ENCODE data around the gene LRMDA.

LRMDA gene

DNA sequence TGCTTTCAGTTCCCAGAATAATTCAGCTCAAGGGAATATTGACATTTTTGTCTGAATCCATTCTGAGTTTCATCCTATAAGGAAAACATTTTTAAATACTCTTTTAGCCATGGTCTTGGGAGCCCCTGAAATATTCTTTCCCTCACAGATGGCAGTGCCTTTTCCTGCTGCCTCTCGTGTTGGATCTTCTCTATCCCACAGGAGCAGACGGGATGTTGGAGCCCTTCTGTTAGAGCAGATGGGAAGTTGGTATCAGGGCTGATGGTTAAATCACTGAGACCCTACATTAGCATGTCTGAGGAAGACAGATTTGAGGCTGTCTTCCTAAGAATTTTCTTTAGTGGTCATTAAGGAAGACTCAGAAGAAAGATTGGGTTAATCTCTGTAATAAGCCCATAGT lies 737.8 kb downstream of the LRMDA start:
- in situ Hi-C loops (cut with MboI; ENCODE audit: low sequenced_read_pairs) = no loop called here

DNA sequence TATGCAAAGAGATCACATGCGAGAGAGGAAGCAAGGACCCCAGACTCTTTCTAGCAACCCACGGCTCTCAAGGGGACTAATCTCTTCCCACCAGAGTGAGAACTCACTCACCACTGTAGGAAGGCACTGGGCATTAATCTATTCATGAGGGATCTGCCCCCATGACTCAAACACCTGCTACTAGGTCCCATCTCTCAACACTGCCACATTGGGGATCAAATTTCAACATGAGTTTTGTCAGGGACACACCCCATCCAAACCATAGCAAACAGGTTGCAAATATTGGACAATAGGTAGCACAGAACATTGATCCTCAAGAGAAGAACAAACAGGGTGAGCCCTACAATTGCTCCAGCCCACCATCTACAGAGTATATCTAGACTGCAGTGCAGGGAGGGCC lies 740.6 kb downstream of the LRMDA start:
- in situ Hi-C loops (cut with MboI; ENCODE audit: low sequenced_read_pairs) = no loop called here

DNA sequence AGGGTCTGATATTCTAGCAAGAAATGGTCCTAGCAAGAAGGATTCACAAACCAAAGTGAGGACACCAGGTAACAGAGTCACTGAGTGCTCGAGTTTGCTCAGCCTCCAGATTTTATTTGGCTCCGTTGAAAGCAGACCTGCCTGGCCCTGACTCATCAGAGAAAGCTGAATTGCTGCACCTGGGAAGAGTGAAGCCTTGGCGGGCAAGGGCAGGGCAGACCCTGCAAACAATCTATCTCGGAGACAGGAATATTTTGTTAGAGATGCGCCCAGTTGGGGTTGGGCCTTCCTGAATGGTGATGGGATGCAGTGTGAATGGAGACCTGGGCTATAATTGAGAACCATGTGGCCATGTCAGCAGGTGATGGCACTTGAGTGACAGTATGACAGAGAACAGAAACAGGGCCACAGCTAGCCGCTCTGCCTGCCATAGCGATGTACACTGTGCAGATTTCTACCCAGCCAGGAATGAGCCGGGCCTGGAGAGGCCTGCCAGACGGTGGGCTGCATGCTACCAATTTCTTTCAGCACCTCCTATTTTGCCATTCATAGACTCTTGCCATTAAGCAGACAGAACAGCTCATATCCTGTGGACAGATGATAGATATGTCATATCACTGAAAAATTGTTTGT lies 744.2 kb downstream of the LRMDA start:
- in situ Hi-C loops (cut with MboI; ENCODE audit: low sequenced_read_pairs) = no loop called here

DNA sequence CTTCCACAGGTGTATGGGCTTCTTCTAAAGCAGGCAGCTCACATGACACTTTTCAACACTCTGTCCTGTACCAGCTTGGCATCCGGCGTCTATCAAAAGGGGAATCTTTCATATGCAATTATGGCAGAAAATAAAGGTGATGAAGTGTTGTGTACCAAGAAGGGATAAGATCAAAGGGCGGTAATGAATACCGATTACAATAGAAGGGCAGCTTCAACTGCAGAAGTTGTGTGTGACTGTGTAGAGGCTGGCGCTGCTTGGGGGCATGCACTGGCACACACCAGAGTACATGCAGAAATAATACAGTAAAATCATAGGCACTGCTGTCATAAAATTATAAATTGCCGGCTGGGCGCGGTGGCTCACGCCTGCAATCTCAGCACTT lies 744.7 kb downstream of the LRMDA start:
- in situ Hi-C loops (cut with MboI; ENCODE audit: low sequenced_read_pairs) = no loop called here

DNA sequence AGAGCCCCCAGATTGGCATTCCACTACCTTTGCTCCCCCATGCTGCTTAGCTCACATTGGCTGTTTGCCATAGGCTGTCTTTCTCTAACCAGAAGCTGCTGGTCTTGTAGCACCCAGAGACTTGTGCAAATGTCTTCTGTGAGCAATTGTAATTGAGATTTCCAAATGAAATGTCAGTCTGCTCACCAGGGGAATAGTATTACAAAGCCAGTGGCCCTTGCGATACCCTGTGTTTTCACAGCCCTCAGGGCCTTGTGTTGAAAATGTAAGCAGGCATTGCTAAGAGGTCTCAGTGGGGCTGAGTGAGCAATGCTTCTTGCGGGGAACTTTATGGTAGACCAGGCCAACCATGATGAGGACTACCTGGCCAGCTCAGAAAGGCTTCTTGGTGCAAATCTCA lies 746.5 kb downstream of the LRMDA start:
- in situ Hi-C loops (cut with MboI; ENCODE audit: low sequenced_read_pairs) = no loop called here

DNA sequence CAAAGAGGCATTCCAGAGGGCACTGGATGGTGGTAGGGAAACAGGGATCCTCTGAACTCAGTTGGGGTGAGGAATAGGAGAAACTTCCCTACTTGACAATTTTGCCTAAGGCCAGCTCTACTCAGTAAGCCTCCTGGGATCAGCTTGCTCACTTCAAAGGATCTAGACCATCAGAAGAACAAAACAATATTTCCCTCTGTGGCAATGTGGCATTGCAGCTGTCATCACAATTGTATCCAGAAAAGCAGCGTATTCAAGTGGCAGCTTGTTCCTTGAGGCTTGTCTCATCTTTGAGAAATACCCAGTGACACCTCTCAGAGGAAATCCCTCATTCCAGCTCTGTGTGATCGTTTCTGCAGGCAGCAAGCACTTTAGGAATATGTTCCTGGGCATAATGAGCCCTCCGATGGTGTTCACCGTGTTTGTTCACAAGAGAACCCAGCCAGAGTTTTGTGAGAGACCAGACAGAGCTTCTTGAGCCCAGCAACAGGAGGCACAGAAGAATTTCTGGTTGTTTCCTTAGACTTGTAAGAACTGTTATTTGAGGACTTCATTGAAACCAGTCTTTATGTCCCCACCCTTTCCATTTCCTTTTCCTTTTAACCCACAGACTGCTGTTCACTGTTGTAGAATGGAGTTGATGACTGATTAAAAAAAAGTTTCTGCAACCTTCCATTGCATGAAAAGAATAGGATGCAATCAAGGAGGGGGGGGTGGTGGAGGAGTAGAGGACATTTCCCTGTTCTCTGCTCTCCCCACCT lies 747.3 kb downstream of the LRMDA start:
- in situ Hi-C loops (cut with MboI; ENCODE audit: low sequenced_read_pairs) = no loop called here

DNA sequence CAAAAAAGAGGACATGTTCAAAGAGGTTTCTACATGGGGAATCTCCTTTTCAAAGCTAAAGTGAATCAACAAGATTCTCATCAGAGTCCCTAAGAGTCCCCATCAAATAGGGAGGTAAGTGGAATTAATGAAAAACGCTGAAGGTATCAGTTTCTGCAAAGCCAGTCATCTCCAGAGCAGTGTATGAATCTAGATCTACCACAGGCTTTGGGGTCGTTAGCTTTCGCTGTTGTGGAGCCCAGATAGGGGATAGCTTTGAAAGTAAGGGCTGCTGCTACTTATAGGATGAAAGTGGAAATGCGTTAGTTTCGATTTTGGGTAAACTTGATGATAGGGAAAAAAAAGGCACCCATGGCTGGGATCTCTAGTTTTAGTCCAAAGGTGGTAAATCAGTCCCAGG lies 748.4 kb downstream of the LRMDA start:
- in situ Hi-C loops (cut with MboI; ENCODE audit: low sequenced_read_pairs) = no loop called here

DNA sequence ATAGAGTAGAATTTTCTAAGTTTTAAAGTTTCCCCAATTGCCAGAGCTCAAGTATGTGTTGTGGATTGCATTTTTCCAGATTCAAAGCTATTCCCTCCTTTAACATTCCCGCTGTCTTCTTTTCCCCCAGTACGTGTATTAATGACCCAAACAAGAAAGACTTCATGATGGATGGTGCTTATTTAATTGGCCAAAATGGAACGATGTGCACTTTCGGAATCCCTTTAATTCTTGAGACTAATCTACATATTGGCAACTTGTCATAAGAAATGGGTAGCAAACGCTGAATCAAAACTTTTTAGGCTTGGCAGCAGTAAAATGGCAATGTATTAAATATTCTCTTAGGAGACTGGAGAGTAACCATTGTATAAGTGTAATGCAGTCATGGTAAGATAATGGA lies 753.2 kb downstream of the LRMDA start:
- in situ Hi-C loops (cut with MboI; ENCODE audit: low sequenced_read_pairs) = no loop called here

DNA sequence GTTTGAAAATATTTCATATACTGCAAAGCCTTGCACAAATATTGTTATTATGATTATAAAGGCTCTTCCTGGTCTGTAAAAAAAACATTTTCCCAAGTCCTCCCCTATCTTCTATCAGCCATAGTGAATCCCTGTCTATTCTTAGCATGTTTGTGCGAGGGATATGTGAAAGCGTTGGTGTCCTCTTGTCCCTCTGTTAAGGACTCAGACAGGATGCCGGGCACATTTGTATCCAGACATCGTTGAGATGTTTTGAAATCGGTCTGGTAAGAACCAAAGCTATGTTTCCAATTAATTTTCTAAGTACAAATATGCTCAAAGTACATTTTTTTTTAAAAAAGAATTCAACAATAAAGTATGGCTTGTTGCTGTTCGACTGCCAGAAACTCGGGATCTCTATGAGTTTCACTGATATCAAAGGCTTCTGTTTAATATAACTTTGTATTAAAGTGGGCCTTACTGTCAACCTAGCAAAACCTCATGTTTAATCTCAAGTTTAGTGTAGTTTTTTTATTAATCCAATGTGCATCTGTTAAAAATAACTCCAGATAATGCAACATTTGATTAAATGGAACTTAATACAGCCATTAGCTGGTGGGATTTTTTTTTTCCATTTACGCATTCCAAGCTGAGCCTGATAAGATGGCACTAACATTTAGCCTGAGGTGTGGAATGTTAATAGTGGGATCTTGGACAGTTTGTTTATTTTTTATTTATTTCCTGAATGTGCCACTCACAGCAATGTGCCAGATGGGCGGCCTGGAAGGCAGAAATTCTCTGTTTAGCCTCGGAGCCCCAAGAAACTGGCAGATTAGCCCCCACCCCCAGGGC lies 754.3 kb downstream of the LRMDA start:
- in situ Hi-C loops (cut with MboI; ENCODE audit: low sequenced_read_pairs) = no loop called here

DNA sequence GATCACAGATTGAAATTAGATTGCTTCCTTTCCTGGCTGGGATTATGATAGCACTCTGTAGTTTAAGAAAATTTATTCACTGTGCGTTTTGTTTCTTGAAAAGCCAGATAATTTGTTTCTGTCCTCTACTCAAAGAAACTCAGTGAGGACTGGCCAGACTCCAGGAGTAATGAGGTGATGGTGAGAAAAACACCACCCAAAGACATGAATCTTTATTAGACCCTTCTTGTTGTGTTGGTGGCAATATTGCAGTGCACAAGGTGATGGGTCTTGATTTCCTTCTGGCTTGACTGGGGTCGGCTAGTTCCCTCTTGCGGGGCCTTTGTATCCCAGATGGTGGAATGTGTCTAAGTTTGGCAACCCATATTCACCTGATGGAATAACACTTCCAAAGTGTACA lies 756.8 kb downstream of the LRMDA start:
- in situ Hi-C loops (cut with MboI; ENCODE audit: low sequenced_read_pairs) = no loop called here

DNA sequence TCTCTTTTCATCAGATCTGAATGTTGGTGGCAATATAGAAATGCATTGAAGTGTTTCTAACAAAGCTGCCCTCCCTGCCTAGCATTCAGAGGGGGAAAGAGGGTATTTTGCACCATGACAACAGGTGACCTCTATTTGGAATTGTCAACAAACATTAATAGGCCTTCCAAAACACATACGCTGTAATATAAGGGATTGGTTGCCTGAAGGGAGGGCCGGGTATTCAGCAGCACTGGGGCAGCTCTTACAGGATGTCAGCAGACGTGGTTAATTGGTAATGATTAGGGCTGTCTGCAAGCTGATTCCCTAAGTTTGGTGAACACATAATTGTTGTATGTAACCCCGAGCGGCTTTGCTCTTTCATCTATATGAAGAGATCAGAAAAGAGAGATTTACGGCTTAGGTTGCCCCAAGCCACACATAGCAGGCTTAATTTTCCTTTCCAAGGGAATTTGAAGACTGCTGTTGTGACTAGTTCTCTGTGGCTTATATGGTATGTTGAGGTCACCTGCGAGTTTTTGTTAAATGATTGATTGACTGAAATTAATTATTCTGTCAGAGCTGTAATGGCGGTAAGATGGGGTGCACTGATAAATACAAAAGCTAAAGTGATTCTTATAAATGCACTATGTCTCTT lies 759.3 kb downstream of the LRMDA start:
- in situ Hi-C loops (cut with MboI; ENCODE audit: low sequenced_read_pairs) = no loop called here

DNA sequence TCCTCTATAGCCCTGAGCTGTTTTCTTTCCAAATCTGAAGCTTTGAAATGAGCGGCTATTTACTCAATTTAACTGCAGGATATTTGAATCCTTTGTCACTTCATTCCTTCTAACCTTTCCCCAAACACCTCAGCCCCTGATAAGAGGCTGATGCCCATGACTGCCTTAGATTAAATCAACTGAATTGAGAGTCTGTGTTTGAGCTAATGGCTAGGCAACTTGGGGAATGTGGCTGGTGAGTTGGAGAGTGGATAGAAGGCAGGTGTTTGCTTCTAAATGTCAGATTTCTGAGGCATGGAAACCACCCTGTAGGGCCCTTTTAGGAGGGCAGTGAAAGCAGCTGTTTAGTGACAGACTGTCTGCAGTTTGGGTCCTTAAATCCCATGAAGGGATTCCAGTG lies 759.9 kb downstream of the LRMDA start:
- in situ Hi-C loops (cut with MboI; ENCODE audit: low sequenced_read_pairs) = no loop called here

DNA sequence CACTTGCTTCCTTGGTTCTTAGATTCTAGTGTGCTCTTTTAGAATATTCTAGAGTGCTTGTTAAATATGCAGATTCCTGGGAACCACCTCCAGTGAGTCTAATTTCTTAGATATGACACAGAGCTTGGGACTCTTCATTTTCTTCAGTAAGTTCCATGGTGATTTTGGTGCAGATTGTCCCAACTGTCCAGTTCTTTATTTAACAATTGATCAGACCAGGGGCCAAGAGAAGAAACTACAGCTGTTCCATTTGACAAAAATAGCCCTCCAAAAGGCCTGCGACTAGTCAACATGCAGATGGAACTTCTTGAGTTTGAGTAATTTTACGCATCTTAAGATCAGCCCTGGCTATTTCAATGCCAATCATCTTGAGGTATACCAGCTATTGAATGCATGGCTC lies 760.7 kb downstream of the LRMDA start:
- in situ Hi-C loops (cut with MboI; ENCODE audit: low sequenced_read_pairs) = no loop called here

DNA sequence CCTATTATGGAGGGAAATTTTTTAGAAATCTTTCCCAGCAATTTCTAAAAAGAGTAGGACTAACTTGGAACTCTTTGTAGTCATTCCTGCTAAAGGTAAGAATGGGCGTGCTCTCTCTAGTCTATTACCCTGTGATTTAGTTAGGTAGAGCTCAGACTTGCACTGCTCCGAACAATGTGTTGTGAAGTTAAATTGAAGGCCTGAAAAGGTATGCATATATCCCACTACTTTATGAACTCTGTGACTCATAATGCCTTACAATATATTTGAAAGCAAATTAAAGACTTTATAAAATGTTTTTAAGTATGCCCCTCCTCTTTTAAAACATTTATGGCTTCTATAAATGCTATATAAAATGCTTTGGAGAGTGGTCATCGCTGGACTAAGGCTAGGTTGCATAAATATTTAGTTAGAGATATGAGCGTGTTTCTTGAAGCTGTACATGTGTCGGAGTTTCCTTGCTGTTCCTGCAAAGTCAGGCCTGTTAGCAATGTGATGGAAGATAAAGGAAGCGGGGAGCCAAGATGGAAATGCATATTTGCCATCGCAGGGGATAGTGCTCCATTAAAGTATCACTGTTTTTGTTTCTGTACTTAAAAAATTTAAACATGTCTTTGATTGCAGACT lies 761.4 kb downstream of the LRMDA start:
- in situ Hi-C loops (cut with MboI; ENCODE audit: low sequenced_read_pairs) = no loop called here

DNA sequence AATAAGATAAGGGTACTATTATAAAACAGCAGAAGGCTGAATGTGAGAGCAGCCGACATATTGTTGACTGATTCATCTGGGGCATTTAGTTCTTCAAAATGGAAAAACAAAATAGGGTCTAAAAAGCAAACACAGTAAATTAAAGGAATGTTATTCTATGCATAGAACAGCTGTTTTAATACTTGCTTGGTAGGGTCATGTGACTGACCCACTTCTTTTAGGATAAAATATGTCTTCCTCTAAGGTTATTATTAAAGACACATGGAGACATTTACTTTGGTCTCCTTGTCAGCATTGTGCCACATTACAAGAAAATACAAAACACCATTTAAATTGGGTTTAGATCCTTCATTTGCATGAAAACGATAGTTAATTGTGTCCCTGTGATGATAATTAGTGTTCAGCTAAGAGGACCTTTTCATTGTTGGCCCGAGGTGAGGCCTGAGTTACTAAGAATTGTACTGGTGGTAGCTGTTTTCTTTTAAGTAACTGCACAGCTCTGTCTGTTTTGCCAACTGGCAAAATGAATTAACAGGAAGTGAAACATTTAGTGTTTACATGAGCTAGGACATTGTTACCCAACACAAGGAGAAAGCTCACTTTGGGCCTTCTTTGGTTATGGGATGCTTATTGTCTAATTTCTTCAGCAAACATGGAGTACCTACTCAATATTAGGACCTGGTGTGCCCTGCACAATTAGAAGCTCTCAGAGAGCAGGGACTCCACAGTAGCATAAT lies 764.4 kb downstream of the LRMDA start:
- in situ Hi-C loops (cut with MboI; ENCODE audit: low sequenced_read_pairs) = no loop called here

DNA sequence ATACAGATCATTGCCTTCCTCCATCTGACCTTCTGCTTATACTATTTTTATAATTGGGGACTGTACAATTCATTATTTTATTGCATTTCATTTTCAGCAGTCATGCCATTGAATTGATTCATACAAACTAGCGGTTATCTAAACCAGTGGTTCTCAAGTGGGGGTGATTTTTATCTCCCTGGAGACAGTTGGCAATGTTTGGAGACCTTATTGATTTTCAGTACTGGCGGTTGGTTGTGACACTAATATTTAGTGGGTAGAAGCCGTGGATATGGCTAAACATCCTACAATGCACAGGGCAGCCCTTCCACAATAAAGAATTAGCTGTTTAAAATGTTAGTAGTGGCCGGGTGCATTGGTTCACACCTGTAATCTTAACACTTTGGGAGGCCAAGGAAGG lies 765.9 kb downstream of the LRMDA start:
- in situ Hi-C loops (cut with MboI; ENCODE audit: low sequenced_read_pairs) = no loop called here

DNA sequence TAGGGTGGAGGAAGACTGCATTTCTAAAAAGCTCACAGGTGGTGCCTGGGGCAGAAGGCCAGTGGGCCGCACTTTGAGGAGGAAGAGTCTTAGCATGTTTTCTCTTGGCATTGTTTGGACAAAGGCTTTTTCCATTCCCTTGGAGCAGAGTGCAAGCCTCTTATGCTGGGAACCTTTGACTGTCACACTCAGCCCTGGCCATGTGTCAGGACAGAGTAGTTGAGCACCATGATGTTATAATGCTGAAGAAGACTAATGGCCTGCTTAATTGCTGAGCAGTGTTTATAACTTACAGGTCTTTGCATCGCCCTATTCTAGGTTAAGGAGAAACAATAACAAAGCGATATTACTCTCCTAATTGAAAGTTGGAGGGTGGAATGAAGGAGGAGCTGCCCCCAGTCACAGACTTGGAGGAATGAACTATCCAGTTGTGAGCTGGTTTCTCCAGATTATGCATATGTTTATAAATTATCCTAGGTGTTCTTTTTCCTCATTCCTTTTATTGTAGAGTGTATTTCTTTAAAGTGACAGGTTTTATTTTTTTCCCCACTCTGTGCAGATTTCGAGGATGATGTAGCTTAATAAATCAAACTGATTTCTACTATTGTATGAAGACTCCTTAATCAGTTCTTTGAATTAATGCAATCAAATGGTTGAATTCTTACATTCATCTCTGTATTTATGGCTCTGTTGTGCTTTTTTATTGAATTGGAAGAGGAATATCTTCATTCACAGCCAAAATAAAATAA lies 767.0 kb downstream of the LRMDA start:
- in situ Hi-C loops (cut with MboI; ENCODE audit: low sequenced_read_pairs) = no loop called here

DNA sequence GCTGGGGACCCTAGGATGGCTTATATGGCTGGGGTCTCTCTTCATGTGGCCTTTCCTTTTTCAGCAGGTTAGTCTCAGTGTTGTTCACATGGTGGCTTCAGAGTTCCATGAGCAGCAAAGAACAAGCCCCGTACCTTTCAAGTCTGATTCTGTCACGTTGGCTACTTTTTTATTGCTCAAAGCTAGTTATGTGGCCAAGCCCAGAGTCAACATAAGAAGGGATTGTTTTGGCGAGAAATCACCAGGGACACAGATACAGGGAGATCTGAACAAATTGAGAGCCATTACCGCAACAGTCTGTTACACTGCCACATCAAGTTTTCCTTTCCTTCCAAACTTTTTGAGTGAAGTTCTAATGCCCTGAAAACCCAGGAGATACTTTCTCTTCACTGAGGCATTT lies 770.5 kb downstream of the LRMDA start:
- in situ Hi-C loops (cut with MboI; ENCODE audit: low sequenced_read_pairs) = no loop called here

DNA sequence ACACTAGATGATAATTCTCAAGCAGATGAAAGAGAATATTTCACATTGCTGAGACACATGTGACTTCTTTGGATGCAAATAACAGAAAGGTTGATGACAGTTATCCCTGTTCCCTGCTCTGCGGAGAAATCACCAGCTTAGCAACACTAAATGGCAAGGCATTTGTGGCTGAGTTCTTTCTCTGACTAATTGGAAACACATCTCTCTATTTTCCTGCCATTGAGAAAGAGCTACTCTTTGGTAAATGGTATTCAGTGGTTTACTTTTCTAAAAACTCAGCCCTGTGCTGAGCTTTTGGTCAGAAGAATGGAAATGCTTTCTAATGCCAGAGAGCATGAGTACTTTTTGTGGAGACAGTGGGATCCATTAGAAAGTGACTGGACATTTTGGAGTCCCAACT lies 771.4 kb downstream of the LRMDA start:
- in situ Hi-C loops (cut with MboI; ENCODE audit: low sequenced_read_pairs) = no loop called here

DNA sequence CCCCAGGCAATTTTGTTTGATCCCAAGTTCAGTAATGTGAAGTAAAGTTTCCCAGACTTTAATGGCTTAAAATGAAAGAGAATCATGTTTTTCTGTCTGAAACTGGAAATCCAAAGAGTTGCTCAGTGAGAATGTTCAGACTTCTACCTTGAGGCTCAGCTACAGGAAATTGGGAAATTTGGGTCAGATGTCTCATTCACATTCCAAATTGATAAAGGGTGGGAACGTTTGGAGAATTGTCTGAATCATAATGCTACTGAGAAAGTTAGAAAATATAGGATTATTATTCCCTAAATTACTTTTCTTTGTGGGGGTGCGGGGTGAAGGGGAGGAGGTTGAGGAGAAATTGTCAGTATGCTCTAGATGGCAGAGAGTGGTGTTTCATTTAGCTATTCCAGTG lies 773.9 kb downstream of the LRMDA start:
- in situ Hi-C loops (cut with MboI; ENCODE audit: low sequenced_read_pairs) = no loop called here

All from hTERT RPE-1 (cell line).